ENCODE results near the gene CLBA1.

CLBA1 gene

DNA sequence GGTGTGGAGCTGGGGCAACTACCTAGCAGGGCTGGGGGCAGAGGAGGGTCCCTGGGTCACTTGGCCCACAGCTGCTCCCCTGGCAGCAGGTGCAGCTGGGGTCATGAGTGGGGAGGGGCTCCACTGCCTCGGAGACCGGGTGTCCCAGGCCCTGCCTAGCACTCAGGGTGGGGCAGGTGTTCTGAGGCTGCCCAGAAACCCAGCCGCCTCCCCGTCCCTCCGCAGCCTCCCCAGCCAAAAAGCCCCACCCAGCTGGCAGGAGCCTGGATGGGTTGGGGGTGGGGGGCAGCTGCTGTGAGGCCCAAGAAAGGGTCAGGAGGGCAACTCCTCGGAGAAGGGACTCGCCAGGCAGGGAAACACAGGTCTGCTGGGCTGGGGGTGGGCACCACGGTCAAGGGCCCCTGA is 18.6 kb upstream of the CLBA1 start:
- DNase-seq = no peak
- H3K9me3 ChIP-seq = no peaks in the 10 kb centered on the region
- no peak for TF ChIP-seq CTCF (IDR thresholded peaks at IDR 0.05; ENCODE audit: low read depth, low read length)

DNA sequence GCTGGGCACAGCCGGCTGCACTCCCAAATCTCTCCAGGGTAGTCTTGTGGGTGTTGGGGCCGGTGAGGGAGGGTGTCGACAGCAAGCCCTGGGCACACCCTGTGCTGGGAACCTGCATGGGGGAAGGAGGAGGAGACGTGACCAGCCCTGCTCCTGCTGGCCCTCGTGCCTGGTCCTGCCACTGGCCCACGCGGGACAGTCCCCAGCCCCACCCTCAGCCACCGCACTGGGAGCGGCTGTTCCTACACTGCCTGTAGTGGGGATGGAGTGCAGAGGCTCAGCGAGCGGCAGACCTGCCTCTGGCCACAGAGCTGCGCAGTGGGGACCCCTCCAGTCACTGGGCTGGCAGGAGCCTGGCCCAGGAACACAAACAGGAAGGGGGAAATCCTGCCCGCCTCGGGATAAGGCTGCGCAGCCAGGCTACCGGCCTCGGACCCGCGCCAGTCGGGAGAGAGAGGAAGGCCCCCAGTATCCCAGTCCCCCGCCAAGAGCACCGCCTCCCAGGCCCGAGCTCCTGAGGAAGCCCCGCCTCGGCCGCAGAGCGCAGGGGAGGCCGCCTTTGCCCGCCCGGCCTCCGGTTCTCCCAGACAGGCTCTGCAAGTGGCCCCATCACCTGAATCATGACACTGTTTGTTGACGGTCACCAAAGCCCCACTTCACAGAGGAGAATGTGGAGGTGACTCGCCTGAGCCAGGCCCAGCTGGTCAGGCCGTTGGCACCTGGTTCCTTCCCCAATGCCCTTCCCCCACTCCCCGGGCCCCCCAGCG is 18.0 kb upstream of the CLBA1 start:
- Histone ChIP-seq H3K4me1 (peaks cover 16% of the 10 kb centered on the region), H3K36me3 (no peaks in the 10 kb centered on the region), H3K4me3 (ENCODE audit: low read depth, low read length) (peak overlapping the region; percentile 52), H3K9me3 (no peaks in the 10 kb centered on the region), H3K27me3 (no peaks in the 10 kb centered on the region)
- 0 out of 2 replicates have a peak, but pooled peaks have one; percentile 4 for TF ChIP-seq CTCF (IDR thresholded peaks at IDR 0.05; ENCODE audit: low read depth, low read length)
- peak; percentile 72 for DNase-seq

More for the DNA sequence above, 18.6 kb upstream of the CLBA1 start:
- no peaks in the 10 kb centered on the region for H3K27me3 ChIP-seq
- no peaks in the 10 kb centered on the region for H3K36me3 ChIP-seq
- peaks cover 16% of the 10 kb centered on the region for H3K4me1 ChIP-seq
- H3K4me3 ChIP-seq (ENCODE audit: low read depth, low read length) = peak overlapping the region; percentile 52

GRCh38 chr14:104968153-104968527 is 17.4 kb upstream of the CLBA1 start:
- no peak for TF ChIP-seq CTCF (IDR thresholded peaks at IDR 0.05; ENCODE audit: low read depth, low read length)
- no peaks in the 10 kb centered on the region for H3K36me3 ChIP-seq
- H3K4me1 ChIP-seq = peaks cover 16% of the 10 kb centered on the region
- peak overlapping the region; percentile 52 for H3K4me3 ChIP-seq (ENCODE audit: low read depth, low read length)
- DNase-seq = peak; percentile 91
- no peaks in the 10 kb centered on the region for H3K9me3 ChIP-seq
- no peaks in the 10 kb centered on the region for H3K27me3 ChIP-seq

DNA sequence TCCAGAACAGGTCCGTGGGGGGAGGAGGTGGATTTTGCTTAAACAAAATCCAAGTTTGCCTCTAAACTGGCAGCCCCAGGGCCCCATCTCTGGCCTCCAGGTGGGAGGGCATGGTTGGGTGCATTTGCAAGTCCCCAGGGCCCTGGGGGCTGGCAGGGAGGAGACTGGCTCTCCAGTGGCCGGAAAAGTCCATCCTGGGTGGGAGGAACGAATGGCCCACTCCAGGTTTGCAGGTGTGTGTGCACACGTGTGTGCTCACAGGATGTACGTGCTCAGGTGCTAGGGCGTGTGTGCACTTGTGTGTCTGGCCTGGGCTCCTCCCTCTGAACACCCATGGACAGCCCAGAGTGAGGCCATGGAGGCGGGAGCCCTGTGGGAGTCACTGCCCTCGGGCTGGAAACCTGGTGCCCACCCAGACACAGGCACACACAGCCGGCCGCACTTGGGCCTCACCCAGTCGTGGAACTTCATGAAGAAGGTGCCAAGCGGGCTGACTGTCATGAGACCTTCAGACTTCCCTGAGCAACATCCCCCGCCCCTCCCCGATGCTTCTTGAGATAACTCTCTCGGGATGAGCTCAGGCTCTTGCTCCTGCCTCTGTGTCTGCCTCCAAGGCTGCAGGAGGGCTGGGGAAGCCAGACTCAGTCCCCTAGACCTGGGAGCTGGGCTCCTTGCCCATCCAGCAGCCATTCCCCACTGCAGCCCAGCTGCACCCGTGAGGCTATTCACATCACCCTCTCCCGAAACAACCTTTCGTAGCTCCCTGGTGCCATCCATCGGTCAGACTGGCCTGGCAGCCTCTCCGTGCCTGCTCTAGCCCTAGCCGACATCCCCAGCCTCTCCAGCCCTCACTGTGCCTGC is 16.8 kb upstream of the CLBA1 start:
- DNase-seq = peak; percentile 57
- TF ChIP-seq CTCF (IDR thresholded peaks at IDR 0.05; ENCODE audit: low read depth, low read length) = no peak
- H3K4me1 ChIP-seq = peaks cover 16% of the 10 kb centered on the region
- peak overlapping the region; percentile 52 for H3K4me3 ChIP-seq (ENCODE audit: low read depth, low read length)
- H3K9me3 ChIP-seq = no peaks in the 10 kb centered on the region
- H3K36me3 ChIP-seq = no peaks in the 10 kb centered on the region
- H3K27me3 ChIP-seq = no peaks in the 10 kb centered on the region

DNA sequence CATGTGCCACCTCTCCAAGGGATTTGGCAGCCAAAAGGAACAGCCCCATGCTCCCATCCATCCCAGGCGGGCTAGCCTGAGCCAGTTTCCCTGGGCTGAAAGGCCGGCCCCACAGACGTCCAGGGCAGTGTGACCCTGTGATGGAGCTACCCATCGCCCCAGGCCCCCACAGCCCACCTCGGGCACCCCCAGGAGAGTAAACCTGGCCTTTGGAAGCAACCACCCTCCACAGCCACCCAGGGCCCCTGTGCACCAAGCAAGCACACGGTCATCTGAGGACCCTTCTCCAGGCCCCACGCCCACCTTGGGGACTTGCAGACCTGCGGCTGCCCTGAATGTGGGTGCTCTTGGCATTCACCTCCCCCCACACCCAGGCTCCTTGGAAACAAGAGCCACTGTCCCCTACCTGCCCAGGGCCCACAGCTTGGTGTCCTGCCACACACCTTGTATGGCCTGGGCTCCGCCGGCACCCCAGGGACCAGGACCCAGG is 15.8 kb upstream of the CLBA1 start:
- TF ChIP-seq CTCF (IDR thresholded peaks at IDR 0.05; ENCODE audit: low read depth, low read length) = no peak
- no peaks in the 10 kb centered on the region for H3K9me3 ChIP-seq
- no peaks in the 10 kb centered on the region for H3K27me3 ChIP-seq
- no peak overlapping the region for H3K4me3 ChIP-seq (ENCODE audit: low read depth, low read length)
- H3K36me3 ChIP-seq = no peaks in the 10 kb centered on the region
- no peak for DNase-seq
- peaks cover 16% of the 10 kb centered on the region for H3K4me1 ChIP-seq
